RWPE1 (cell line): Measurements from ENCODE around the gene KCNIP3.

Experiments used
- CTCF ChIA-PET: fragments of 350-600 bp; sonication (Branson Sonifier 250); formaldehyde crosslinking; extraction: SDS; loops from one replicate; lab custom pipeline; 2021; lab: Yijun Ruan, JAX
- POLR2A ChIA-PET: fragments of 400-600 bp; formaldehyde crosslinking; extraction: SDS; loops from one replicate; lab custom pipeline; 2020; ENCODE audit warnings: antibody characterized with exemption; ENCODE audit not compliant: low non-redundant PET; lab: Yijun Ruan, JAX
- DNase-seq: peaks from one replicate; pipeline ENCODE4 v3.0.0; 2012; ENCODE audit warnings: low spot score
- H3K27ac ChIP-seq: fragments of 450-650 bp; 2 replicates; pipeline ENCODE4 v1.5.1; 2017
- TF ChIP-seq, protein P1 (sequence below): fragments of 450-650 bp; conservative IDR thresholded peaks from 2 replicates; pipeline ENCODE4 v1.5.1; 2017; ENCODE audit warnings: low read depth, mild to moderate bottlenecking

KCNIP3 gene

DNA sequence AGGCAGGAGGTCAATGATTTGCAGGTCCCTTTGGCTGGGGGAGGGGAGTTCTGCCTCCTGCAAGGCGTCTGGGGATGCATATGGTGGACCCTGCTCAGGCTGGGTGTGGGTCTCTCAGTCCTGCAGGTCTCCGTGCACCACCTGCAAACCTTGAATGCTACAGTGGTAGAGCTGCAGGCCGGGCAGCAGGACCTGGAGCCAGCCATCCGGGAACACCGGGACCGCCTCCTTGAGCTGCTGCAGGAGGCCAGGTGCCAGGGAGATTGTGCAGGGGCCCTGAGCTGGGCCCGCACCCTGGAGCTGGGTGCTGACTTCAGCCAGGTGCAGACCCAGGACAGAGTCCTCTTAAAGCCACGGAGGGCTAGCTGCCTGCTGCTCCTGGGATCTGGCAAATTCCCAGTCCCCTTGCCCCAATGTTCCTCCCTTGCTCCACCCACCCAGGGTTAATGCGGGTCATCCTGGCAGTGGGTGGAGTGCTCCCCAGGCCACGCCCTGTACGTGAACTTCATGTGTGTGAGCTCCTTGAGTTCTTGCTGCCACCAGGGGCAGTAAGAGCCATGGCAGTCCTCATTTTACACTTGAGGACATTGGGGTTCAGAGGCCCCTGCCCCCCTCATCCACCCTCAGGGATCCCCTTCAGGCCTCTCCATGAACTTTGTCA, 19.8 kb upstream of the KCNIP3 start:
- TF ChIP-seq, protein P1, sequence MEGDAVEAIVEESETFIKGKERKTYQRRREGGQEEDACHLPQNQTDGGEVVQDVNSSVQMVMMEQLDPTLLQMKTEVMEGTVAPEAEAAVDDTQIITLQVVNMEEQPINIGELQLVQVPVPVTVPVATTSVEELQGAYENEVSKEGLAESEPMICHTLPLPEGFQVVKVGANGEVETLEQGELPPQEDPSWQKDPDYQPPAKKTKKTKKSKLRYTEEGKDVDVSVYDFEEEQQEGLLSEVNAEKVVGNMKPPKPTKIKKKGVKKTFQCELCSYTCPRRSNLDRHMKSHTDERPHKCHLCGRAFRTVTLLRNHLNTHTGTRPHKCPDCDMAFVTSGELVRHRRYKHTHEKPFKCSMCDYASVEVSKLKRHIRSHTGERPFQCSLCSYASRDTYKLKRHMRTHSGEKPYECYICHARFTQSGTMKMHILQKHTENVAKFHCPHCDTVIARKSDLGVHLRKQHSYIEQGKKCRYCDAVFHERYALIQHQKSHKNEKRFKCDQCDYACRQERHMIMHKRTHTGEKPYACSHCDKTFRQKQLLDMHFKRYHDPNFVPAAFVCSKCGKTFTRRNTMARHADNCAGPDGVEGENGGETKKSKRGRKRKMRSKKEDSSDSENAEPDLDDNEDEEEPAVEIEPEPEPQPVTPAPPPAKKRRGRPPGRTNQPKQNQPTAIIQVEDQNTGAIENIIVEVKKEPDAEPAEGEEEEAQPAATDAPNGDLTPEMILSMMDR: no peak; the same call in 1 of the 2 replicates
- POLR2A ChIA-PET: interaction anchor here (0.6 to 1.6 kb wide), 4 partner anchors 11 to 45 kb away, joined by 3 to 7 read pairs (median 4); no protein-coding TSS in a partner anchor
- CTCF ChIA-PET: interaction anchor here (0.6 to 4.9 kb wide), 8 partner anchors 10 to 55 kb away, joined by 3 to 40 read pairs (median 4); partner anchors contain the start of gene KCNIP3
- H3K27ac ChIP-seq: peak overlapping the region; percentile 84
- DNase-seq: peak; percentile 72

GRCh38 chr2:95278051-95278471, 19.1 kb upstream of the KCNIP3 start:
- CTCF ChIA-PET: interaction anchor here (0.5 to 4.9 kb wide), 8 partner anchors 9 to 62 kb away, joined by 3 to 40 read pairs (median 4); no protein-coding TSS in a partner anchor
- POLR2A ChIA-PET: interaction anchor here (0.6 to 1.6 kb wide), 4 partner anchors 10 to 46 kb away, joined by 3 to 7 read pairs (median 4); no protein-coding TSS in a partner anchor
- H3K27ac ChIP-seq: peak overlapping the region; percentile 84
- DNase-seq: peak; percentile 93
- TF ChIP-seq, protein P1: no peak

- ChIA-PET CTCF (interaction anchor here (0.5 to 4.9 kb wide), 6 partner anchors 12 to 61 kb away, joined by 3 to 40 read pairs (median 4); no protein-coding TSS in a partner anchor), POLR2A (interaction anchor here (1.6 kb wide), 1 partner anchor 14 kb away, joined by 7 read pairs; no protein-coding TSS in a partner anchor)
- H3K27ac ChIP-seq: peak overlapping the region; percentile 84
- TF ChIP-seq, protein P1: no peak
- DNase-seq: no peak
Observed at GRCh38 chr2:95278637-95279225, 18.4 kb upstream of the KCNIP3 start.

GRCh38 chr2:95279435-95280035, 17.6 kb upstream of the KCNIP3 start:
- CTCF ChIA-PET: interaction anchor here (1.0 kb wide), 1 partner anchor 44 kb away, joined by 4 read pairs; no protein-coding TSS in a partner anchor
- H3K27ac ChIP-seq: no peak overlapping the region; the same call in 1 of the 2 replicates
- POLR2A ChIA-PET: no interaction called here
- TF ChIP-seq, protein P1: no peak
- no peak for DNase-seq

GRCh38 chr2:95281071-95281470, 16.1 kb upstream of the KCNIP3 start:
- POLR2A ChIA-PET: interaction anchor here (0.6 kb wide), 1 partner anchor 117 kb away, joined by 3 read pairs; no protein-coding TSS in a partner anchor
- H3K27ac ChIP-seq: peak overlapping the region; percentile 32; the same call in 1 of the 2 replicates
- no peak for DNase-seq
- CTCF ChIA-PET: no interaction called here
- TF ChIP-seq, protein P1: no peak

DNA sequence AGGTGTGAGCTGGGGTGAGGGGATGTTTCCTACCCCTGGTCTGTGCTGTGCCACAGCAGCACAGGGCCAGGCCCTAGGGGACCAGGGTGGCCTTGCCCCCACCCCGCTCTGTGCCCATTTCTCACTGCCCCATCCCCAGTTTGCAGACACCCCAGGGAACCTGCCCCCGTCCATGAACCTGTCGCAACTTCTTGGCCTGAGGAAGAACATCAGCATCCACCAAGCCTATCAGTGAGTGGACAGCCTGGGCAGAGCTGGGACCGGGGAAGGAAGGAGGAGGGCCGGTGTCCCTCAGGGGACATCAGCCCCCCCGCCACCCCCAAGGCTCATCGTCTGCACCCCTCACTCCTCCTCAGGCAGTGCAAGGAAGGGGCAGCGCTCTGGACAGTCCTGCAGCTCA, 15.4 kb upstream of the KCNIP3 start:
- peak overlapping the region; percentile 34; the same call in 1 of the 2 replicates for H3K27ac ChIP-seq
- TF ChIP-seq, protein P1: no peak
- CTCF ChIA-PET: no interaction called here
- POLR2A ChIA-PET: no interaction called here
- no peak for DNase-seq
